ENCODE results near the gene NUDT13.

NUDT13 gene

DNA sequence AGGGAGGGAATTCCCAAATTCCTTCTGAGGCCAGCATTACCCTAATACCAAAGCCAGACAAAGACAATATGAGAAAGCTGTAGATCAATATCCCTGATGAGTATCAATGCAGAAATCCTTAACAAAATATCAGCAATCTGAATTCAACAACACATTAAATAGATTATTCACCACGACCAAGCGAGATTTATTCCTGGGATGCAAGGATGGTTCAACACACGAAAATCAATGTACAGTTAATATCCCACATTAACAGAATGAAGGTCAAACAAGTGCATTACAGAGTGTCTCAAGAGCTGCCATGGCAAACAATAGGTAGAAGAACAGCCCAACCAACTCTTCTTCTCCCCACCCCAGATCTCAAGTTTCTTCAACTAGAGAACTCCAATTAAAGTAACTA is 51.4 kb downstream of the NUDT13 start:
- Histone ChIP-seq H2BK5ac (ENCODE audit: low read length) (no peak overlapping the region), H2AK5ac (ENCODE audit: low read depth, low read length) (no peak overlapping the region)
- WGBS, 2 donors (ENCODE audit: extremely low coverage in 2 of 2, insufficient read length in 2 of 2, insufficient replicate concordance in 1 of 2) = no CpG with 5 or more reads among the region's 3 CpGs

DNA sequence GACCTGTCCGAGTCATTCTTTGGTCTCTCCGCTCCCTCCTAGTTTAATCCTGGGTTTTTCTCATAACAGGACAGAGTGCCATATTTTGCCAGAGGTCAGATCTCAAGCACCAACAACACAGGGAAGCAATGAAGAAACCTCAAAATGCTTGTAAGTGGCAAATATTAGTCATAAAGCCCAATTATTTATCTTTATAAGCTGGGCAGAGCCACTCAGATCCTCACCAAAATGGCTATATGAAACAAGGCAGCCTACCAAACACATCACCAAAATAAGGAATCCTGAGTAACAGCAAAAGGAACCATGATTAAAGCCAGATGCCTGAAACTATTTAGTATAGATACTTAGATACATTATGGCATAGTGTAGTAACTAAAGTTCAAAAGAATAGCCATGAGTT is 52.8 kb downstream of the NUDT13 start:
- no peak overlapping the region for H2BK5ac ChIP-seq (ENCODE audit: low read length)
- H2BK15ac ChIP-seq (ENCODE audit: low read length) = no peak overlapping the region
- no peak for DNase-seq (ENCODE audit: low spot score)
- H2AFZ ChIP-seq (ENCODE audit: low read length) = no peak overlapping the region
- no peak overlapping the region for H2AK5ac ChIP-seq (ENCODE audit: low read depth, low read length)
- no peak overlapping the region for H3K18ac ChIP-seq (ENCODE audit: low read length)
- H3K9ac ChIP-seq (ENCODE audit: low read depth, low read length, poor library complexity) = no peak overlapping the region
- no peak overlapping the region for H4K8ac ChIP-seq (ENCODE audit: low read depth, low read length)
- H3K4me1 ChIP-seq (ENCODE audit: control insufficient read depth in 2 of 2, insufficient read depth in 1 of 2, low read depth in 1 of 2, low read length in 2 of 2) = no peaks in the 10 kb centered on the region
- peaks cover 5 to 69% of the 10 kb centered on the region in 2 donors for H3K36me3 ChIP-seq (replicated peaks in 1 of 2; ENCODE audit: control insufficient read depth in 2 of 2, insufficient read depth in 2 of 2, low read length in 2 of 2)
- no peak overlapping the region for H3K4me3 ChIP-seq (ENCODE audit: low read length in 2 of 2)
- H3K9me3 ChIP-seq (replicated peaks in 1 of 2; ENCODE audit: control insufficient read depth in 2 of 2, insufficient read depth in 1 of 2, low read depth in 1 of 2, low read length in 2 of 2) = peaks cover 0 to 12% of the 10 kb centered on the region in 2 donors
- H3K4ac ChIP-seq (ENCODE audit: low read length) = no peak overlapping the region
- no peak overlapping the region for H3K4me2 ChIP-seq (ENCODE audit: insufficient read depth, low read length, poor library complexity, severe bottlenecking)
- H3K27me3 ChIP-seq (ENCODE audit: control insufficient read depth in 3 of 3, insufficient read depth in 3 of 3, low read depth in 1 of 3, low read length in 3 of 3) = no peaks in the 10 kb centered on the region
- no peak overlapping the region for H3K23ac ChIP-seq (ENCODE audit: low read depth, low read length, poor library complexity)
- no peak overlapping the region for H2BK12ac ChIP-seq (ENCODE audit: low read length)
- no peak overlapping the region for H2BK120ac ChIP-seq (ENCODE audit: low read depth, low read length)
- WGBS, 2 donors (ENCODE audit: extremely low coverage in 2 of 2, insufficient read length in 2 of 2, insufficient replicate concordance in 1 of 2) = no CpG with 5 or more reads among the region's 2 CpGs
- no peak overlapping the region for H3K14ac ChIP-seq (ENCODE audit: low read length)
- peaks cover 2% of the 10 kb centered on the region for H3K79me1 ChIP-seq (ENCODE audit: low read depth, low read length)
- H4K91ac ChIP-seq (ENCODE audit: low read depth, low read length, poor library complexity) = no peak overlapping the region
- H3K27ac ChIP-seq (replicated peaks; ENCODE audit: low read length) = no peak overlapping the region

More for the DNA sequence above, 51.4 kb downstream of the NUDT13 start:
- Histone ChIP-seq H3K36me3 (replicated peaks in 1 of 2; ENCODE audit: control insufficient read depth in 2 of 2, insufficient read depth in 2 of 2, low read length in 2 of 2) (peaks cover 5 to 76% of the 10 kb centered on the region in 2 donors), H3K9me3 (replicated peaks in 1 of 2; ENCODE audit: control insufficient read depth in 2 of 2, insufficient read depth in 1 of 2, low read depth in 1 of 2, low read length in 2 of 2) (peaks cover 0 to 12% of the 10 kb centered on the region in 2 donors), H2AFZ (ENCODE audit: low read length) (no peak overlapping the region), H3K27me3 (ENCODE audit: control insufficient read depth in 3 of 3, insufficient read depth in 3 of 3, low read depth in 1 of 3, low read length in 3 of 3) (no peaks in the 10 kb centered on the region), H3K4me1 (ENCODE audit: control insufficient read depth in 2 of 2, insufficient read depth in 1 of 2, low read depth in 1 of 2, low read length in 2 of 2) (no peaks in the 10 kb centered on the region), H3K27ac (replicated peaks; ENCODE audit: low read length) (no peak overlapping the region), H2BK15ac (ENCODE audit: low read length) (no peak overlapping the region), H2BK12ac (ENCODE audit: low read length) (no peak overlapping the region), H3K14ac (ENCODE audit: low read length) (no peak overlapping the region), H3K9ac (ENCODE audit: low read depth, low read length, poor library complexity) (no peak overlapping the region), H3K4me2 (ENCODE audit: insufficient read depth, low read length, poor library complexity, severe bottlenecking) (no peak overlapping the region), H2BK120ac (ENCODE audit: low read depth, low read length) (no peak overlapping the region), H3K79me1 (ENCODE audit: low read depth, low read length) (no peaks in the 10 kb centered on the region), H3K18ac (ENCODE audit: low read length) (no peak overlapping the region), H3K23ac (ENCODE audit: low read depth, low read length, poor library complexity) (no peak overlapping the region), H3K4ac (ENCODE audit: low read length) (no peak overlapping the region), H3K4me3 (ENCODE audit: low read length in 2 of 2) (no peak overlapping the region), H4K91ac (ENCODE audit: low read depth, low read length, poor library complexity) (no peak overlapping the region), H4K8ac (ENCODE audit: low read depth, low read length) (no peak overlapping the region)
- no peak for DNase-seq (ENCODE audit: low spot score)

DNA sequence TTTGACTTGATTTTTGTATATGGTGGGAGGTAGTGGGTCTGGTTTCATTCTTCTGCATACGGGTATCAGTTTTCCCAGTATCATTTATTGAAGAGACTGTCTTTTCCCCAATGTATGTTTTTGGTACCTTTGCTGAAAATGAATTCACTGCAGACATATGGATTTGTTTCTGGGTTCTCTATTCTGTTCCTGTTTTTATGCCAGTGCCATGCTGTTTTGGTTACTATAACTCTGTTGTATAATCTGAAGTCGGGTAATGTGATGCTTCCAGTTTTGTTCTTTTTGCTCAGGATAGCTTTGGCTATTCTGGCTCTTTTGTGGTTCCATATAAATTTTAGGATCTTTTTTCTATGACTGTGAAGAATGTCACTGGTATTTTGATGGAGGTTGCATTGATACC is 56.7 kb downstream of the NUDT13 start:
- WGBS, 2 donors (ENCODE audit: extremely low coverage in 2 of 2, insufficient read length in 2 of 2, insufficient replicate concordance in 1 of 2) = no CpG with 5 or more reads among the region's 2 CpGs
- no peak overlapping the region for H3K23ac ChIP-seq (ENCODE audit: low read depth, low read length, poor library complexity)
- no peak overlapping the region for H3K27ac ChIP-seq (replicated peaks; ENCODE audit: low read length)
- H2BK5ac ChIP-seq (ENCODE audit: low read length) = no peak overlapping the region
- DNase-seq (ENCODE audit: low spot score) = no peak
- H3K79me1 ChIP-seq (ENCODE audit: low read depth, low read length) = peaks cover 2% of the 10 kb centered on the region
- H3K18ac ChIP-seq (ENCODE audit: low read length) = no peak overlapping the region
- H3K36me3 ChIP-seq (replicated peaks in 1 of 2; ENCODE audit: control insufficient read depth in 2 of 2, insufficient read depth in 2 of 2, low read length in 2 of 2) = peaks cover 5 to 39% of the 10 kb centered on the region in 2 donors
- H3K9ac ChIP-seq (ENCODE audit: low read depth, low read length, poor library complexity) = no peak overlapping the region
- no peak overlapping the region for H3K4ac ChIP-seq (ENCODE audit: low read length)
- H2AFZ ChIP-seq (ENCODE audit: low read length) = no peak overlapping the region
- no peak overlapping the region for H4K91ac ChIP-seq (ENCODE audit: low read depth, low read length, poor library complexity)
- H3K14ac ChIP-seq (ENCODE audit: low read length) = no peak overlapping the region
- H3K4me2 ChIP-seq (ENCODE audit: insufficient read depth, low read length, poor library complexity, severe bottlenecking) = peak overlapping the region; percentile 12
- H2BK12ac ChIP-seq (ENCODE audit: low read length) = no peak overlapping the region
- peaks cover 0 to 3% of the 10 kb centered on the region in 2 donors for H3K4me1 ChIP-seq (ENCODE audit: control insufficient read depth in 2 of 2, insufficient read depth in 1 of 2, low read depth in 1 of 2, low read length in 2 of 2)
- peaks cover 0 to 7% of the 10 kb centered on the region in 2 donors for H3K9me3 ChIP-seq (replicated peaks in 1 of 2; ENCODE audit: control insufficient read depth in 2 of 2, insufficient read depth in 1 of 2, low read depth in 1 of 2, low read length in 2 of 2)
- H2BK120ac ChIP-seq (ENCODE audit: low read depth, low read length) = no peak overlapping the region
- H3K27me3 ChIP-seq (ENCODE audit: control insufficient read depth in 3 of 3, insufficient read depth in 3 of 3, low read depth in 1 of 3, low read length in 3 of 3) = no peaks in the 10 kb centered on the region
- H2BK15ac ChIP-seq (ENCODE audit: low read length) = no peak overlapping the region
- H2AK5ac ChIP-seq (ENCODE audit: low read depth, low read length) = no peak overlapping the region
- H4K8ac ChIP-seq (ENCODE audit: low read depth, low read length) = no peak overlapping the region
- peak overlapping the region in 1 of 2 donors; percentile 96 for H3K4me3 ChIP-seq (ENCODE audit: low read length in 2 of 2)

DNA sequence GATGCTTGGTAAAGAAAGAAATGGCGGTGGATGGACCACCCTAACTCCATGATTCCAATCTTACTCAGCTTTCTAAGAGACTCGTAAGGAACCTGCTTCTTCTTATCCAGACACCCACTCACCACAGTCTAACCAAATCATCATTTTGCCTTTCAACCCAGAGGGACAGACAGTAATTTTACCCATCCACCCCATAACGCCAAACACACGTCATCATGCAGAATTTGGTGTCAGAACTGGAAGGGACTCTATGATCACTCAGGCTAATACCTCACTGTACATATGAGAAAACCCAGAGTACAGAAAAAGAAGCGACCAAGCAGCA is 57.2 kb downstream of the NUDT13 start:
- Histone ChIP-seq H3K4ac (ENCODE audit: low read length) (no peak overlapping the region), H3K27me3 (ENCODE audit: control insufficient read depth in 3 of 3, insufficient read depth in 3 of 3, low read depth in 1 of 3, low read length in 3 of 3) (no peaks in the 10 kb centered on the region), H2BK12ac (ENCODE audit: low read length) (no peak overlapping the region), H4K91ac (ENCODE audit: low read depth, low read length, poor library complexity) (no peak overlapping the region), H3K9ac (ENCODE audit: low read depth, low read length, poor library complexity) (peak overlapping the region; percentile 82), H3K4me1 (ENCODE audit: control insufficient read depth in 2 of 2, insufficient read depth in 1 of 2, low read depth in 1 of 2, low read length in 2 of 2) (peaks cover 0 to 3% of the 10 kb centered on the region in 2 donors), H3K4me3 (ENCODE audit: low read length in 2 of 2) (peak overlapping the region; percentile 85 to 96), H2BK15ac (ENCODE audit: low read length) (no peak overlapping the region), H3K9me3 (replicated peaks in 1 of 2; ENCODE audit: control insufficient read depth in 2 of 2, insufficient read depth in 1 of 2, low read depth in 1 of 2, low read length in 2 of 2) (peaks cover 0 to 3% of the 10 kb centered on the region in 2 donors), H2BK120ac (ENCODE audit: low read depth, low read length) (no peak overlapping the region), H3K79me1 (ENCODE audit: low read depth, low read length) (peaks cover 2% of the 10 kb centered on the region), H3K36me3 (replicated peaks in 1 of 2; ENCODE audit: control insufficient read depth in 2 of 2, insufficient read depth in 2 of 2, low read length in 2 of 2) (peaks cover 5 to 39% of the 10 kb centered on the region in 2 donors), H2BK5ac (ENCODE audit: low read length) (peak overlapping the region; percentile 56), H2AFZ (ENCODE audit: low read length) (peak overlapping the region; percentile 93), H3K27ac (replicated peaks; ENCODE audit: low read length) (peak overlapping the region; percentile 45), H3K14ac (ENCODE audit: low read length) (no peak overlapping the region), H3K4me2 (ENCODE audit: insufficient read depth, low read length, poor library complexity, severe bottlenecking) (peak overlapping the region; percentile 69), H3K18ac (ENCODE audit: low read length) (peak overlapping the region; percentile 87), H2AK5ac (ENCODE audit: low read depth, low read length) (no peak overlapping the region), H3K23ac (ENCODE audit: low read depth, low read length, poor library complexity) (no peak overlapping the region), H4K8ac (ENCODE audit: low read depth, low read length) (no peak overlapping the region)
- no peak for DNase-seq (ENCODE audit: low spot score)
- WGBS, 2 donors (ENCODE audit: extremely low coverage in 2 of 2, insufficient read length in 2 of 2, insufficient replicate concordance in 1 of 2) = no CpG with 5 or more reads among the region's 5 CpGs
